COR-L47 (cell line): ENCODE measurements around the gene CALML6.
A peak's percentile ranks its signal among the peaks of the same experiment; 100 is the strongest.

Experiments
- DNase-seq: peaks from one replicate; lab custom pipeline; 2025; lab: John Stamatoyannopoulos, UW

Gene CALML6

DNA sequence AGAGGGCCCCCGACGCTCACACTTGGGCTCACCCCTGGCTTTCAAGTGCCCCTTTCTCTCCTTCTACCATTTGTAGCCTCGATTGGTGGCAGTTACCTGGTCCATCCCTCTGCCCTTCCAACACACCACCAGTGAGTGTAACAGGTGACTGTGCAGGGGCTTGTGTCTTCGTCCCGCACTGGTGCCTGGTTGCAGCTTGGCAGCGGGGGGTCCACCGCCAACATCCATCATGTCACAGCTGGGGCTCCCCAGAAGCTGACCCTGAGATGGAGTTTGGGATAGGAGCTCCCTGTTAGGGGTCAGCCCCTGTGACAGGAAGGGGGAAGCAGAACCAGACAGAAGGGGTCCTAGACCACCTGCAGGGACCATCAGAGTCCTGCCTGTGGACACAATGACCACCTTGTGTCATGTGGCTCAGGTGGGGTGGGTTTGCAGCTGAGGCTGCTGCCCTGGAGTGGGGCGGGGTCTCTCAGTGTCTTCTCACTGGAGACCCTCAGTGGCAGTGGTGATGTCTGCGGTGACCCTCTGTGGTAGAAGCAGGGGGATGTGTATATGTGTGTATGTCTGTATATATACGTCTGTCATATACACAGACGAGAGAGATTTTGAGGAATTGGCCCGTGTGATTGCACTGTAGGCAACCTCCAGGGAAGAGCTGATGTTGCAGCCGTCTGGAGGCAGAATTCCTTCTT lies 3.6 kb upstream of the CALML6 start:
- no peak for DNase-seq

- DNase-seq: no peak
Observed at GRCh38 chr1:1914101-1914970, 724 bp upstream of the CALML6 start.

GRCh38 chr1:1915911-1916840 lies 1.1 kb downstream of the CALML6 start:
- no peak for DNase-seq

GRCh38 chr1:1916851-1917251 lies 1.8 kb downstream of the CALML6 start:
- no peak for DNase-seq

- DNase-seq: no peak
Observed at GRCh38 chr1:1917304-1917976, 2.4 kb downstream of the CALML6 start.

DNA sequence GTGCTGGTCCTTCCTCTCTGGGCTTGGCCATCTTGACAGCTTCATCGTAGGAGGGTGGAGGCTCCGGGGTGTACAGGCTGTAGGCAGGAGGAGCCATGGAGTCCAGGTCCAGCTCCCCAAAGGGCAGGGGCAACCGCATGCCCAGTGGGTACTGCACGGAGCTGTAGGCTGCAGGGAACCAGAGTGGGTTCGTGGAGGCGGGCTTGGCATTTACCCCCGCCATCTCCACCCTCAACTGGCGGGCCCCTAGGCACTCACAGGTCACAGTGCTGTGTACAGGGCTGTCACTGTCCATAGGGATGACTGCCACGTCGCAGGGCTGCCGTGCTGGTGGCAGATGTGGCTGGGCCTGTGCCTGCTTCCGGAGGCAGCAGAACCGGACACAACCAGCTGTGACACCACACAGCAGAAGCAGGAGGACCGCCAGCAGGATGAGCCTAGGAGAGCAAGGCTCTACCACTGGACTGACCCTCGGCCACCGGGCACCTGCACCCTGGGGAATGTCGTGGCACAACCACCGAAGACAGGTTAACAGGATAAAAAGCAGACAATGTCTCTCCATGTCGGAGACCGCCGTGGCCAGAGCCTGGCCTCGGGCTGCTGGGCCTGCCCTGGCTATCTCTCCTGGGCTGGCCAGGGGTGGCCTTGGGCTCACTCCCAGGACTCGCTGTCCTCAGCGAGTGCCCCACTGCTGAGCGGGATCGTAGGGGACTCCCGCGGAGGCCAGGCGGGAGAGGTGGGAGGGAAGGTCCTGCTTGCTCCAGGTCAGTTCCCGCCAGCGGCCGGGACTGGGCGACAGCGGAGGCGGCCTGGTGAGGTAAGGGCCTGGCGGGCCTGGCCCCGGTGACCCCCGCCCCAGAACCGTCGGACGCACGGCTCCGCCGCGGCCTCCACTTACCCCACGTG lies 3.2 kb downstream of the CALML6 start:
- no peak for DNase-seq

DNA sequence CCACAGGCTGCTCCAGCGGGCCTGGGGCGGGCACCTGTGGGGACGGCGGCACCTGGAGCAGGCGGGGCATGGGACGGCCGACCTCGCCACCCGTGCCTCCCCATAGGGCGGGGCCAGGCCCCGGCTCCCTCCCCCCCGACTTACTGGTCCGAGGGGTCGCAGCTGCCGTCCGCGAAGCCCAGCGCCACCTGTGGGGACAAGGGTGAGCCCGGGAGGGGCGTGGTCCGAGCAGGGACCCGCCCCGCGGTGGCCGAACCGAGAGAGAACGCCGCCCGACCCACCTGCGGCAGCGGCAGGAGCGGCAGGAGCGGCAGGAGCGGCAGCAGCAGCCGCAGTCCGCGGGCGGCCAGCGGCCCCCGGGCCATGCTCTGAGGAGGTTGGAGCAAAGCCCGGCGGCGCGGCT lies 3.8 kb downstream of the CALML6 start, which contains the start of gene TMEM52:
Gene TMEM52, minus strand, starts transcription at position 379 of the 403 bp plus-strand sequence. Its CDS starts 14 bp downstream, at position 365.
- DNase-seq: no peak

DNA sequence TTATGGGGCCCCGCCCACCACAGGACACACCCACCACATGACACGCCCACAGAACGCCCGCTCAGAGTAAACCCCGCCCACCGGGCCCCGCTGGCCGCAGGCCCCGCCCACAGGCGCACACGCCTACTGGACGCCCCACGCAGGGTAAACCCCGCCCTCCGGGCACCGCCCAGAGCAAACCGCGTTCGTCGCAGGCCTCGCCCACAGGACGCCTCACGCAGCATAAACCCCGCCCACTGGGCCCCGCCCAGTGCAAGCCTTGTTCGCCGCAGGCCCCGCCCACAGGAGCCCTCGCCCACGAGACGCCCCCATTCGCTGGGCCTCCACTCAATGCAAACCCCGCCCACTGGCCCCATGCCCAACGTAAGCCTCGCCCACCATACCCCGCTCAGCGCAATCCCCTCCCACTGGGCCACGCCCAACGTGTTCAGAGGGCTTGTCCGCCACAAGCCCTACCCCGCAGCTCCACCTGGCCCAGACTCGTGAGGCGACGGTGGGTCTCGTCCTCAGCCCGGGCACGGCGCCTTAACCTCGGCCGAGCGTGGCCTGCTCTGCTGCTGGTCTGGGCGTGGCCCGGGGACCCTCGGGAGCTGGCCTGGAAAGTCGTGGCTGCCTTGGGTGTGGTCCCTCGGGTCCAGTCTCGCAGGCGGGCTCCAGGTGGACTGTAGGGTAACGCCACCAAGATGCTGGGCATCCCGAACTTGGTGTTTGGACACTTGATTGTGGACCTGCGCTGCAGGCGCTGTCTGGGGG lies 4.4 kb downstream of the CALML6 start:
- DNase-seq: peak; percentile 88

DNA sequence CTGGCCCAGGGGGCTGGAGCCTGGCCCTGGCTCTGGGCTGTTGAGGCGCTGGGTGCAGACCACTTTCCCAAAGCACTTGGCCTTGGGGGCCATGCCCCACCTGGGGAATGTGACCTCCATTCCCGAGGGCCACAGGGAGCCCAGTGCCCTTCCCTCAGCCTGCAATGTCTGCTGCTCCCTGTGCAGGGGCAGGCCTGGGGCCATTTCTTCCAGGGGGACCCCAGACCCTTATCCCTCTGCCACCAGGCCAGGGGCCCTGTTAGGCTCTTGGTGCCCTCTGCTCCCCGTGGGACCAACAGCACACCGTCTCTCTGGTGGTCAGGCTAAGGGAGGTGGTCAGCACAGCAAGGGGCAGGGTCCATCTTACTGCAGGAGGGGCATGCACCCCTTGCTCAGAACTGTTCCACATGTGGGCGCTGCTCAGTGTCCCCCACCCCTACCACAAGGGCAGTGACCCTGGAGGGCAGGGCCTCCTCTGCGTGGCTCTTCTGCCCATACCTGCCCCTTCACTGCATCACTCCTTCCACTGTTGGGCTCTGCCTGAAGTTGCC lies 5.1 kb downstream of the CALML6 start:
- no peak for DNase-seq

DNA sequence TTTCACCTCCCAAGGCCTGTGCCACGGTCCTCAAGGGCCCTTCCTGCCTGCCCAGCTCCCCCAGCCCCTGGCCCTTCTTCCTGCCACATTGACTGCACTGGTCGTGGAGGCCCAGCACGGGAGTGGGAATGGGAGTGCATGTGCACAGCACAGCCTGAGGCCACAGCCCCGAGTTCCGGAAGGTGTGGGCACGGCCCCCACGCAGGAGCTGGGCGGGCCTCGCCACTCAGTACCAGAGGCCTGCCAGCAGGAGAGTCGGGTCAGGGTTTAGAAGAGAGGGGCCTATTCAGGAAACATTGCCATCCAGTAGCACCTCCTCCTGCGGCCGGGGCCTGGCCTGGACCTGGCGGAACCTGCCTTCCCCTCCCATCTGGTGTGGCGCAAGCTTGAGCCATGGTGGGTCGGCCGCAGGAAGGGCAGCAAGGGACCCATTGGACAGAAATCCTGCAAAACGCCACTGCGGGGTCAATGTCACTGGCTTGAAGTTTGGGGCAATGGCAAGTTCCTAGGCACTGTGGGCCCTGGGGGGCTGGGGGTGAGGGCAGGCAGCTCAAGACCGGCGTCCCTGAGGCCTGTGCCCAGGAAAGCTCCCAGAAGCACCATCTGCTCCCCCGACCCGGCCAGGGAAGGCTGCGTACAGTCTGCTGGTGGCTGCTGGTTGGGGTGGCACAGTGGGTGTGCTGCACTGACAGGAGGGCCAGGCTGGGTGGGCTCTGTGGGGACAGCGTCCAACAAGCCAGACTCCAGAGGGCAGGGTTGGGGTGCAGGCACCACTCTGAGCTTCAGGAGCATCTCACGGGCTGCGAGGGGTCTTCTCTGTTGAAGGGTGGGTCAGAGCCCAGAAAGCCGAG lies 5.8 kb downstream of the CALML6 start:
- DNase-seq: no peak

- DNase-seq: no peak
Observed at GRCh38 chr1:1921459-1921862, 6.4 kb downstream of the CALML6 start.

GRCh38 chr1:1921901-1922701 lies 7.0 kb downstream of the CALML6 start:
- no peak for DNase-seq

- no peak for DNase-seq
Observed at GRCh38 chr1:1922702-1922955, 7.6 kb downstream of the CALML6 start.

- no peak for DNase-seq
Observed at GRCh38 chr1:1922956-1923833, 8.1 kb downstream of the CALML6 start.

DNA sequence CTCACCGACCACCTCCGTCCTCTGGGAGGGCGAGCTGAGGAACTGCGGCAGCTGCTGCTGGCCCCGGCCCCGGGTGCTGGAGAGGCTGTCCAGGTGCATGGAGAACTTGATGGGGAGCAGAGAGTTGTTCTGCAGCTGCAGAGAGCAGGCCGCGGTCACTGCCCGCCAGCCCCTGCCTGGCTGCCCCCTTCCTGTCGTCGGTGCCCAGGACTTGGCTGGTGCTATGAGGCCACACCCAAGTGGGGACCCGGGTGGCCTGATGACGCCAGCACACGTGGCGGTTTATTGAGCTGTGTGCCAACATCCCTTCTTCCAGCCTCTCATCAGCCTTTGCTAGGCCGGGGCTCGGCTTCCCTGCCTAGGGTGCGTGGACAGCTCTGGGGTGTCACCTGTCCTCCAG lies 9.3 kb downstream of the CALML6 start:
- DNase-seq: no peak

DNA sequence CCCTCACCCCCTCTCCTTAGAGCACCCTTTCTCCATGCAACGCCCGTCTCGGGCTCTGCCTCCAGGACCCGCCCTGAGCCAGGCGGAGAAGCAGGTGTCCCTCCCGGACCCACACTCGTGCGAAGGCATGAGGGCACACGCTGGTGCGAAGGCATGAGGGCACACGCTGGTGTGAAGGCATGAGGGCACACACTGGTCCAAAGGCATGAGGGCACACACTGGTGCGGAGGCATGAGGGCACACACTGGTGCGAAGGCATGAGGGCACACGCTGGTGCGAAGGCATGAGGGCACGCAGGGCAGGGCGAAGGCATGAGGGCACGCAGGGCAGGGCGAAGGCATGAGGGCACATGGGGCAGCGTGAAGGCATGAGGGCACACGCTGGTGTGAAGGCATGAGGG lies 9.8 kb downstream of the CALML6 start:
- no peak for DNase-seq
